Smooth muscle cell (in vitro differentiated cells): ENCODE data around the gene GPR68. TPM values are rescaled to one million over a fixed set of nuclear protein-coding genes. Genes with fewer than 3 reads are reported as not detected.

ENCODE experiments used
- DNase-seq: peaks from one replicate; lab custom pipeline; 2025; ENCODE audit not compliant: unreplicated experiment; lab: John Stamatoyannopoulos, UW
- H2AFZ ChIP-seq: fragments of 200-600 bp; sonication (generic); 2 replicates; pipeline ENCODE4 v1.6.0; 2016; ENCODE audit warnings: antibody characterized with exemption, low read depth, mild to moderate bottlenecking
- H3F3A ChIP-seq: fragments of 200-600 bp; sonication (generic); 2 replicates; pipeline ENCODE4 v1.6.0; 2017; ENCODE audit warnings: antibody characterized with exemption, low read depth
- H3K27ac ChIP-seq: fragments of 200-600 bp; sonication (generic); 2 replicates; pipeline ENCODE4 v1.5.1; 2016; ENCODE audit warnings: low read depth, mild to moderate bottlenecking
- H3K27me3 ChIP-seq: fragments of 200-600 bp; sonication (generic); 2 replicates; pipeline ENCODE4 v1.6.1; 2016; ENCODE audit warnings: low read depth, mild to moderate bottlenecking
- H3K36me3 ChIP-seq: fragments of 200-600 bp; sonication (generic); 2 replicates; pipeline ENCODE4 v1.5.1; 2016; ENCODE audit warnings: low read depth
- H3K4me1 ChIP-seq: fragments of 200-600 bp; sonication (generic); 2 replicates; pipeline ENCODE4 v1.5.1; 2016; ENCODE audit warnings: low read depth
- H3K4me2 ChIP-seq: fragments of 200-600 bp; sonication (generic); 2 replicates; pipeline ENCODE4 v1.6.0; 2016; ENCODE audit warnings: mild to moderate bottlenecking
- H3K4me3 ChIP-seq: fragments of 200-600 bp; sonication (generic); 2 replicates; pipeline ENCODE4 v1.5.1; 2016; ENCODE audit warnings: mild to moderate bottlenecking
- H3K79me2 ChIP-seq: fragments of 200-600 bp; sonication (generic); 2 replicates; pipeline ENCODE4 v1.6.0; 2016; ENCODE audit warnings: low read depth, mild to moderate bottlenecking
- H3K9ac ChIP-seq: fragments of 200-600 bp; sonication (generic); 2 replicates; pipeline ENCODE4 v1.6.0; 2016; ENCODE audit warnings: low read depth
- H3K9me3 ChIP-seq: fragments of 200-600 bp; sonication (generic); replicated peaks from 2 replicates; pipeline ENCODE4 v1.5.1; 2016; ENCODE audit warnings: low read depth
- H4K20me1 ChIP-seq: fragments of 200-600 bp; sonication (generic); 2 replicates; pipeline ENCODE4 v1.6.0; 2016; ENCODE audit warnings: low read depth
- CTCF ChIP-seq: fragments of 200-600 bp; sonication (generic); IDR thresholded peaks from 2 replicates; pipeline ENCODE4 v1.5.1; 2017; ENCODE audit warnings: borderline replicate concordance, mild to moderate bottlenecking, antibody characterized with exemption; ENCODE audit not compliant: insufficient read depth, poor library complexity, severe bottlenecking
- WGBS: methylation state at CpG from one replicate; pipeline ENCODE4 v1.1.7; 2016; ENCODE audit warnings: low lambda C conversion rate; 5-methylcytosine and 5-hydroxymethylcytosine counted together
- polyA plus RNA-seq: library from polyadenylated mRNA; unstranded; fragments of >200 nt; fragmentation: Nextera tagmentation; extraction: Ambion mirVana; gene quantifications from 2 replicates; pipeline ENCODE4 v1.2.1, GENCODE V29; 2016
- total RNA-seq: library from RNA; depleted of rRNA; stranded (reverse); fragments of >200 nt; gene quantifications from 2 replicates; pipeline ENCODE4 v1.2.3, GENCODE V29; 2014

The GPR68 gene
- total and polyA plus RNA-seq, 2 experiments from 2014 or later, result 3.2 to 4.4 TPM

GRCh38 chr14:91197631-91198030 is 46.9 kb downstream of the GPR68 start:
- Histone ChIP-seq H3K36me3 (no peaks in the 10 kb centered on the region), H3K4me1 (no peaks in the 10 kb centered on the region), H3K79me2 (no peaks in the 10 kb centered on the region), H3K9ac (no peak overlapping the region), H4K20me1 (no peaks in the 10 kb centered on the region), H2AFZ (no peak overlapping the region), H3K27me3 (no peaks in the 10 kb centered on the region), H3F3A (no peaks in the 10 kb centered on the region), H3K9me3 (no peaks in the 10 kb centered on the region), H3K4me2 (no peak overlapping the region), H3K27ac (no peak overlapping the region), H3K4me3 (no peak overlapping the region)
- DNase-seq, result no peak
- TF ChIP-seq CTCF, result no peak

- Histone ChIP-seq H3K4me1 (no peaks in the 10 kb centered on the region), H3K9me3 (no peaks in the 10 kb centered on the region), H3K4me3 (no peak overlapping the region), H3K4me2 (no peak overlapping the region), H3K27me3 (no peaks in the 10 kb centered on the region), H3K9ac (no peak overlapping the region), H3K79me2 (no peaks in the 10 kb centered on the region), H3F3A (no peaks in the 10 kb centered on the region), H3K27ac (no peak overlapping the region), H4K20me1 (no peaks in the 10 kb centered on the region), H2AFZ (no peak overlapping the region), H3K36me3 (no peaks in the 10 kb centered on the region)
- TF ChIP-seq CTCF, result no peak
- DNase-seq, result no peak
- WGBS, result 93% methylated on average over 10 of the region's 10 CpGs
Observed at GRCh38 chr14:91195881-91196280, 48.6 kb downstream of the GPR68 start.

GRCh38 chr14:91193069-91193468 is 51.4 kb downstream of the GPR68 start:
- no peaks in the 10 kb centered on the region for H3K4me1 ChIP-seq
- no peak overlapping the region for H3K4me2 ChIP-seq
- no peak for DNase-seq
- no peaks in the 10 kb centered on the region for H3K9me3 ChIP-seq
- H3K27ac ChIP-seq, result no peak overlapping the region
- no peak for TF ChIP-seq CTCF
- WGBS, result 86% methylated on average over 12 of the region's 12 CpGs
- no peaks in the 10 kb centered on the region for H3F3A ChIP-seq
- no peak overlapping the region for H3K9ac ChIP-seq
- H3K79me2 ChIP-seq, result no peaks in the 10 kb centered on the region
- no peak overlapping the region for H2AFZ ChIP-seq
- no peaks in the 10 kb centered on the region for H4K20me1 ChIP-seq
- H3K4me3 ChIP-seq, result no peak overlapping the region
- H3K36me3 ChIP-seq, result no peaks in the 10 kb centered on the region
- H3K27me3 ChIP-seq, result no peaks in the 10 kb centered on the region

- no peak overlapping the region for H3K9ac ChIP-seq
- H3K4me3 ChIP-seq, result no peak overlapping the region
- 95% methylated on average over 9 of the region's 9 CpGs for WGBS
- H3K4me2 ChIP-seq, result no peak overlapping the region
- DNase-seq, result no peak
- no peaks in the 10 kb centered on the region for H3K27me3 ChIP-seq
- no peak for TF ChIP-seq CTCF
- H3K27ac ChIP-seq, result no peak overlapping the region
- no peaks in the 10 kb centered on the region for H3F3A ChIP-seq
- H3K36me3 ChIP-seq, result no peaks in the 10 kb centered on the region
- no peaks in the 10 kb centered on the region for H3K9me3 ChIP-seq
- H3K4me1 ChIP-seq, result no peaks in the 10 kb centered on the region
- H2AFZ ChIP-seq, result no peak overlapping the region
- no peaks in the 10 kb centered on the region for H3K79me2 ChIP-seq
- no peaks in the 10 kb centered on the region for H4K20me1 ChIP-seq
Observed at GRCh38 chr14:91190853-91191252, 53.7 kb downstream of the GPR68 start.
